Sigmoid colon (tissue), 4 donors: Measurements from ENCODE around the gene RPS15.

Experiments
- EP300 ChIP-seq, 4 donors: sonication (generic); formaldehyde crosslinking; IDR thresholded peaks; one replicate each; pipeline ENCODE4 v1.6.1; 2017; ENCODE audit warnings: antibody characterized with exemption in 4 of 4
- POLR2A ChIP-seq, 2 donors: fragments of 450-650 bp; IDR thresholded peaks; one replicate each; pipeline ENCODE4 v1.6.1; 2016; ENCODE audit warnings: antibody characterized with exemption in 2 of 2, mild to moderate bottlenecking in 2 of 2, moderate library complexity in 2 of 2
- POLR2AphosphoS5 ChIP-seq, 4 donors: sonication (generic); formaldehyde crosslinking; IDR thresholded peaks; one replicate each; pipeline ENCODE4 v1.6.1; 2017; ENCODE audit warnings: antibody characterized with exemption in 4 of 4
- TF ChIP-seq, protein P1 (sequence below), 4 experiments: fragments of 450-650 bp in 3 of 4; fragments of 200-600 bp in 1 of 4; IDR thresholded peaks; one replicate each; pipeline ENCODE4 v1.5.1; 2016 to 2019; ENCODE audit warnings: antibody characterized with exemption in 4 of 4, mild to moderate bottlenecking in 3 of 4, moderate library complexity in 2 of 4

DNA sequence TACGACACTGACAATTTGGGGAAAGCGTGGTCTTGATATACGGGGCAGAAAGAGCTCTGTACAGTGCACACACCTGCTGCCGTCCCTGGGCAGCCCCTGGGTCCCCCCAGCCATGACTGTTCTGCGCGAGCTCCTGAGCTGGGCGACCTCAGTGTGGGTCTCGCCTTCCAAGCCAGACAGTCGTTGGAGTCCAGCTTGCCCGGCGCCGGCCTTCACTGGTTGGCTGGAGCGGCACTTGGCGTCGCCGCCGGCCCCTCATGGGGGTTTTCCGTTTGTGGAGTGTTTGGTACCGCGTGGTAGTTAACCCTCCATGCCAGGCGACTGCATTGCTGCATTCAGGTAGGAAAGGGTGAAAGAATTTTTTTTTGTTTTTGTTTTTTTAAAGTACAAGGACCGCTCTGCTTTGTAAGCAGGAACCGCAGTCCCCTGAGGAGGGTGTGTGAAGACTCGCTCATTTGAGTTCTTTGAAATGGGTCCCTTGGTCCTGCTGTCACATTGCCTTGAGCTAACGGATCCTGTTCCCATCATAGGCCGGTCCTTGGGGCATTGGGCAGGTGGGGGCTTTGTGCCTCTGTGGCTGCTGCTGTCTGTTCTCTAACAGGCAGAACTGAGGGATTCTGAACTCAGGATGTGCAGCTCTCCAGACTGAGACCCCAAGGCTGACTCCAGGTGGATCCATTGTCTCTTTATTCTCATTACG, 10.8 kb upstream of the RPS15 start:
- TF ChIP-seq POLR2AphosphoS5 (IDR thresholded peaks at IDR 0.05) (no peak), POLR2A (IDR thresholded peaks at IDR 0.05) (no peak), EP300 (IDR thresholded peaks at IDR 0.05) (no peak)
- TF ChIP-seq, protein P1, sequence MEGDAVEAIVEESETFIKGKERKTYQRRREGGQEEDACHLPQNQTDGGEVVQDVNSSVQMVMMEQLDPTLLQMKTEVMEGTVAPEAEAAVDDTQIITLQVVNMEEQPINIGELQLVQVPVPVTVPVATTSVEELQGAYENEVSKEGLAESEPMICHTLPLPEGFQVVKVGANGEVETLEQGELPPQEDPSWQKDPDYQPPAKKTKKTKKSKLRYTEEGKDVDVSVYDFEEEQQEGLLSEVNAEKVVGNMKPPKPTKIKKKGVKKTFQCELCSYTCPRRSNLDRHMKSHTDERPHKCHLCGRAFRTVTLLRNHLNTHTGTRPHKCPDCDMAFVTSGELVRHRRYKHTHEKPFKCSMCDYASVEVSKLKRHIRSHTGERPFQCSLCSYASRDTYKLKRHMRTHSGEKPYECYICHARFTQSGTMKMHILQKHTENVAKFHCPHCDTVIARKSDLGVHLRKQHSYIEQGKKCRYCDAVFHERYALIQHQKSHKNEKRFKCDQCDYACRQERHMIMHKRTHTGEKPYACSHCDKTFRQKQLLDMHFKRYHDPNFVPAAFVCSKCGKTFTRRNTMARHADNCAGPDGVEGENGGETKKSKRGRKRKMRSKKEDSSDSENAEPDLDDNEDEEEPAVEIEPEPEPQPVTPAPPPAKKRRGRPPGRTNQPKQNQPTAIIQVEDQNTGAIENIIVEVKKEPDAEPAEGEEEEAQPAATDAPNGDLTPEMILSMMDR (IDR thresholded peaks at IDR 0.05) = no peak
